A673 (cell line): ENCODE data around the gene PHACTR4. TPM values are rescaled to one million over a fixed set of nuclear protein-coding genes. Genes with fewer than 3 reads are reported as not detected.
A peak's percentile ranks its signal among the peaks of the same experiment; 100 is the strongest.
"Not testable (repeated sequence)": the region's sequence is repeated elsewhere in the genome, so short reads cannot be mapped to it uniquely, and the experiment has no call there.

ENCODE experiments used
- BruUV-seq: library from RNA; stranded (reverse); fragments of 400-500 nt; replicated peaks from 2 replicates; lab custom pipeline; 2021; lab: Mats Ljungman, UMichigan
- CTCF ChIA-PET: fragments of 300-600 bp; sonication (Branson Sonifier 250); formaldehyde crosslinking; loops from one replicate; lab custom pipeline; 2022; ENCODE audit warnings: antibody characterized with exemption; lab: Charles Lee
- POLR2A ChIA-PET: fragments of 300-600 bp; sonication (Branson Sonifier 250); formaldehyde crosslinking; loops from one replicate; lab custom pipeline; 2022; ENCODE audit warnings: antibody characterized with exemption; ENCODE audit not compliant: low non-redundant PET; lab: Charles Lee
- DNase-seq: peaks from one replicate; pipeline ENCODE4 v3.0.0-alpha.2; 2015; ENCODE audit warnings: low spot score
- H3K27ac ChIP-seq: fragments of 200-600 bp; sonication (generic); 2 replicates; pipeline ENCODE4 v1.5.1; 2016; ENCODE audit warnings: mixed run types, low read depth, mild to moderate bottlenecking, mixed read lengths, antibody characterized with exemption, low read length; ENCODE audit not compliant: poor library complexity, severe bottlenecking
- H3K27me3 ChIP-seq: fragments of 200-600 bp; sonication (generic); replicated peaks from 2 replicates; pipeline ENCODE4 v1.6.1; 2017; ENCODE audit warnings: mixed run types, low read depth, mild to moderate bottlenecking, mixed read lengths, antibody characterized with exemption, low read length; ENCODE audit not compliant: insufficient read depth, poor library complexity
- H3K36me3 ChIP-seq: fragments of 200-600 bp; sonication (generic); 2 replicates; pipeline ENCODE4 v1.6.1; 2016; ENCODE audit warnings: mixed run types, mild to moderate bottlenecking, mixed read lengths, antibody characterized with exemption, low read length; ENCODE audit not compliant: insufficient read depth, poor library complexity, severe bottlenecking
- H3K4me1 ChIP-seq: fragments of 200-600 bp; sonication (generic); 2 replicates; pipeline ENCODE4 v1.6.1; 2017; ENCODE audit warnings: mixed run types, mild to moderate bottlenecking, mixed read lengths, antibody characterized with exemption, low read length; ENCODE audit not compliant: insufficient read depth, poor library complexity, severe bottlenecking
- H3K4me3 ChIP-seq: fragments of 200-600 bp; sonication (generic); 2 replicates; pipeline ENCODE4 v1.5.1; 2016; ENCODE audit warnings: low read depth, mixed run types, mild to moderate bottlenecking, mixed read lengths, low read length; ENCODE audit not compliant: poor library complexity, severe bottlenecking
- H3K9me3 ChIP-seq: fragments of 200-600 bp; sonication (generic); 2 replicates; pipeline ENCODE4 v1.6.1; 2016; ENCODE audit warnings: mixed run types, low read depth, mild to moderate bottlenecking, mixed read lengths, antibody characterized with exemption, low read length; ENCODE audit not compliant: poor library complexity, severe bottlenecking
- CTCF ChIP-seq: fragments of 300-800, 200-600 bp; sonication (generic); conservative IDR thresholded peaks from 2 replicates; pipeline ENCODE4 v1.5.1; 2017; ENCODE audit warnings: low read depth, mild to moderate bottlenecking, antibody characterized with exemption, low read length, moderate library complexity, mixed read lengths
- EZH2 ChIP-seq: fragments of 200-600 bp; sonication (generic); IDR thresholded peaks from 2 replicates; pipeline ENCODE4 v1.6.1; 2017; ENCODE audit warnings: borderline replicate concordance, low read depth, mild to moderate bottlenecking, mixed read lengths, antibody characterized with exemption, low read length; ENCODE audit not compliant: poor library complexity, severe bottlenecking
- intact Hi-C: fragments of 100-400 bp; cut with micrococcal nuclease; formaldehyde crosslinking; loops from one replicate; pipeline ENCODE4 v1.10.0; 2022; ENCODE audit not compliant: unreplicated experiment
- total RNA-seq: library from RNA; stranded (reverse); gene quantifications from 2 replicates; pipeline ENCODE4 v1.2.3, GENCODE V29; 2021

PHACTR4 gene
- total RNA-seq, 1 experiment from 2014 or later = 63.4 TPM

GRCh38 chr1:28447679-28448078, 78.1 kb downstream of the PHACTR4 start:
- no peak overlapping the region for H3K27ac ChIP-seq
- CTCF ChIA-PET = no interaction called here
- no peak for TF ChIP-seq EZH2
- TF ChIP-seq CTCF = no peak
- no peaks in the 10 kb centered on the region for H3K4me1 ChIP-seq
- H3K9me3 ChIP-seq = no peaks in the 10 kb centered on the region
- intact Hi-C loops = no loop called here
- BruUV-seq = no TSS peak
- no peak overlapping the region for H3K4me3 ChIP-seq
- H3K27me3 ChIP-seq = no peaks in the 10 kb centered on the region
- POLR2A ChIA-PET = interaction anchor here (0.6 kb wide), 1 partner anchor 760 kb away, joined by 9 read pairs; no protein-coding TSS in a partner anchor
- no peaks in the 10 kb centered on the region for H3K36me3 ChIP-seq
- peak; percentile 11 for DNase-seq

GRCh38 chr1:28448094-28448611, 78.6 kb downstream of the PHACTR4 start:
- POLR2A ChIA-PET, BruUV-seq, DNase-seq, H3K9me3 ChIP-seq, H3K27me3 ChIP-seq, CTCF ChIA-PET, H3K27ac ChIP-seq, intact Hi-C loops, H3K36me3 ChIP-seq, H3K4me1 ChIP-seq, H3K4me3 ChIP-seq: not testable (repeated sequence)

- Histone ChIP-seq H3K4me3 (no peak overlapping the region), H3K27ac (no peak overlapping the region), H3K9me3 (no peaks in the 10 kb centered on the region), H3K4me1 (no peaks in the 10 kb centered on the region), H3K36me3 (no peaks in the 10 kb centered on the region), H3K27me3 (no peaks in the 10 kb centered on the region)
- DNase-seq = no peak
- no TSS peak for BruUV-seq
- ChIA-PET POLR2A (no interaction called here), CTCF (no interaction called here)
- TF ChIP-seq CTCF (no peak), EZH2 (no peak)
- intact Hi-C loops = no loop called here
These were observed 80.4 kb downstream of the PHACTR4 start for GRCh38 chr1:28449904-28450303.

- ChIA-PET POLR2A (no interaction called here), CTCF (no interaction called here)
- no peak overlapping the region for H3K4me3 ChIP-seq
- no peaks in the 10 kb centered on the region for H3K36me3 ChIP-seq
- no peak overlapping the region for H3K27ac ChIP-seq
- DNase-seq = no peak
- no peaks in the 10 kb centered on the region for H3K9me3 ChIP-seq
- intact Hi-C loops = no loop called here
- peaks cover 3% of the 10 kb centered on the region for H3K4me1 ChIP-seq
- TF ChIP-seq EZH2 = no peak
- TF ChIP-seq CTCF = no peak
- no peaks in the 10 kb centered on the region for H3K27me3 ChIP-seq
- no TSS peak for BruUV-seq
These were observed 81.0 kb downstream of the PHACTR4 start for GRCh38 chr1:28450561-28450960.
